ENCODE results near the gene TRIM56. TPM values are rescaled to one million over a fixed set of nuclear protein-coding genes. Genes with fewer than 3 reads are reported as not detected.
A peak's percentile ranks its signal among the peaks of the same experiment; 100 is the strongest.
"Not testable (repeated sequence)": the region's sequence is repeated elsewhere in the genome, so short reads cannot be mapped to it uniquely, and the experiment has no call there.

The TRIM56 gene
- total and polyA plus RNA-seq, 12 donors = 8.3 to 57.3 (median 28.7) TPM

DNA sequence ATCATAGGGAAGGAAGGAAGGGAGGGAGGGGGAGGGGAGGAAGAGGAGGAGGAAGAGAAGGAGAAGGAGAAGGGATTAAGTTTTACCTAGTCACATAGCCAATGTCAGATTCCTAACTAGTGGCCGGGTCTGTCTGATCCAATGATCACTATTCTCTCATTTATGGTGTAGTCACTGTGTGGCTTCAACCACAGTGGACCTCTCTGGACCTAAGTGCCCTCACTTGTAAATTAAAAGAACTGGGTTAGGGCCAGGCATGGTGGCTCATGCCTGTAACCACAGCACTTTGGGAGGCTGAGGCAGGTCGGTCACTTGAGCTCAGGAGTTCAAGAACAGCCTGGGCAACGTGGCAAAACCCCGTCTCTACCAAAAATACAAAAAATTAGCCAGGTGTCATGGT lies 35.0 kb downstream of the TRIM56 start:
- H3K9me3 ChIP-seq (replicated peaks in 1 of 3) = no peaks in the 10 kb centered on the region
- H3K4me3 ChIP-seq = no peak overlapping the region
- H3K36me3 ChIP-seq (replicated peaks in 1 of 2) = no peaks in the 10 kb centered on the region
- no peaks in the 10 kb centered on the region for H3K27me3 ChIP-seq
- intact Hi-C loops (cut with DNase I) = no loop called here
- no peak for TF ChIP-seq POLR2A (IDR thresholded peaks at IDR 0.05)
- TF ChIP-seq, protein P1, sequence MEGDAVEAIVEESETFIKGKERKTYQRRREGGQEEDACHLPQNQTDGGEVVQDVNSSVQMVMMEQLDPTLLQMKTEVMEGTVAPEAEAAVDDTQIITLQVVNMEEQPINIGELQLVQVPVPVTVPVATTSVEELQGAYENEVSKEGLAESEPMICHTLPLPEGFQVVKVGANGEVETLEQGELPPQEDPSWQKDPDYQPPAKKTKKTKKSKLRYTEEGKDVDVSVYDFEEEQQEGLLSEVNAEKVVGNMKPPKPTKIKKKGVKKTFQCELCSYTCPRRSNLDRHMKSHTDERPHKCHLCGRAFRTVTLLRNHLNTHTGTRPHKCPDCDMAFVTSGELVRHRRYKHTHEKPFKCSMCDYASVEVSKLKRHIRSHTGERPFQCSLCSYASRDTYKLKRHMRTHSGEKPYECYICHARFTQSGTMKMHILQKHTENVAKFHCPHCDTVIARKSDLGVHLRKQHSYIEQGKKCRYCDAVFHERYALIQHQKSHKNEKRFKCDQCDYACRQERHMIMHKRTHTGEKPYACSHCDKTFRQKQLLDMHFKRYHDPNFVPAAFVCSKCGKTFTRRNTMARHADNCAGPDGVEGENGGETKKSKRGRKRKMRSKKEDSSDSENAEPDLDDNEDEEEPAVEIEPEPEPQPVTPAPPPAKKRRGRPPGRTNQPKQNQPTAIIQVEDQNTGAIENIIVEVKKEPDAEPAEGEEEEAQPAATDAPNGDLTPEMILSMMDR (IDR thresholded peaks at IDR 0.05) = no peak
- DNase-seq = no peak
- WGBS, 4 donors = 68 to 90% (median 84%) methylated on average over 4 of the region's 4 CpGs
- H3K4me1 ChIP-seq (replicated peaks in 1 of 2) = peaks cover 12 to 22% of the 10 kb centered on the region in 2 donors
- H3K27ac ChIP-seq = no peak overlapping the region

DNA sequence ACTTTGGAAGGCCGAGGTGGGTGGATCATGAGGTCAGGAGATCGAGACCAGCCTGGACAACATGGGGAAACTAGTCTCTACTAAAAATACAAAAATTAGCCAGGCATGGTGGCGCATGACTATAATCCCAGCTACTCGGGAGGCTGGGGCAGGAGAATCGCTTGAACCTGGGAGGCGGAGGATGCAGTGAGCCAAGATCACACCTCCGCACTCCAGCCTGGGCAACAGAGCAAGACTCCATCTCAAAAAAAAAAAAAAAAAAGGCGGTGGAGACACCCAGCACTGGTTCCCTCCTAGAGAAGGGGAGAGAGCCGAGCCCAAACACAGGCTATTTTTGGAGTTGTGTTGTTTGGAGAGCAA lies 36.3 kb downstream of the TRIM56 start:
- H3K36me3 ChIP-seq (replicated peaks in 1 of 2); DNase-seq; H3K27me3 ChIP-seq; intact Hi-C loops (cut with DNase I); H3K9me3 ChIP-seq (replicated peaks in 1 of 3): not testable (repeated sequence)
- Histone ChIP-seq H3K27ac (peak overlapping the region; percentile 55 to 94 (median 79)), H3K4me1 (replicated peaks in 1 of 2) (peaks cover 19 to 30% of the 10 kb centered on the region in 2 donors), H3K4me3 (peak overlapping the region in 1 of 4 donors; percentile 52)
- 62 to 82% (median 70%) methylated on average over 8 to 9 of the region's 9 CpGs for WGBS, 4 donors

DNA sequence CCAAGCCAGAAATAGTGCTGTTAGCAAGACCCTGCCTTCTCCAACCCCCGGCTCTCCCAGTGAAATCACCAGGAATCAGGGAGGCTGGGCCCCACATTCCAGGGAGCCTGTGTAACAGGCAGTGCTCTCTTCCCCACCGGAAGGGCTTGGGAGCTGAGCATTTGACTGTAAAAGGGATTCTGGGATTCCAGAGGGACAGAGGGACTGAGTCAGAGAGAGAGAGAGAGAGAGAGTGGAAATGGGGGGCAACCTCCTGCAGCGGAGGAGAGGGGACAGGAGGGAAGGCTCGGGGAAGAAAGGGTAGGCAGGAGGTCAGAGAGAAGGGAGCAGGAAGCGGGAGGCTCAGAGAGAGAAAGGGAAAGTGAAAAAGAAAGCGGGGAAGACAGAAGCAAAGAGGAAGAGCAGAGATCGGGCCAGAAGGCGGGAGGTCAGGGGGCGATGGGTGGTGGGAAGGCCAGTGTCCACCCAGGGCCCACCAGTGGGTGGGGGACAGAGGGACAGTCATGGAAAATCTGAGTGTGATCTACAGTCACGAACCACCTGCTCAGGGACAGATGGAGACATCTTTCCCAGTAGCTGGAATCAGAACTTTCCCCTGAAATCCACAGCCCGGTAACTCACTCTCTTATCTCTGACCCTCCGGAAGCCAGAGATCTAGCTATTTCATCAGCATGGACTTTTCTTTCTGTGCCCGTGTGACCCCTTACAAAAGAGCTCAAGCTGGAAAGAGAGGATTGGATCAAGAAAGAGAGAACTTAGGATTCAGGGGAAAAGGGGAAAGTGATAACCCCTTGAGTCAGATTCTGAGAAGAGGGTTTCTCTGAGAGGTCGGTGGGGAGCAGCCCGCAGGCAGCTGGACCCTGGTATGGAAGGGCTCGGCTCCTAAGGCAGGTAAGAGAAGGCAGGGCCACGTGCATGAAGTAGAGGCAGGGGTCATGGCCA lies 37.0 kb downstream of the TRIM56 start:
- peak overlapping the region; percentile 55 to 94 (median 79) for H3K27ac ChIP-seq
- no peaks in the 10 kb centered on the region for H3K9me3 ChIP-seq (replicated peaks in 1 of 3)
- 13 to 18% (median 16%) methylated on average over 17 of the region's 17 CpGs for WGBS, 4 donors
- intact Hi-C loops (cut with DNase I) = no loop called here
- peak; percentile 25 to 63 for TF ChIP-seq POLR2A (IDR thresholded peaks at IDR 0.05)
- TF ChIP-seq, protein P1 (IDR thresholded peaks at IDR 0.05) = no peak
- peaks cover 24 to 36% of the 10 kb centered on the region in 2 donors for H3K4me1 ChIP-seq (replicated peaks in 1 of 2)
- no peaks in the 10 kb centered on the region for H3K36me3 ChIP-seq (replicated peaks in 1 of 2)
- no peaks in the 10 kb centered on the region for H3K27me3 ChIP-seq
- H3K4me3 ChIP-seq = peak overlapping the region in 2 of 4 donors; percentile 52 to 53
- peak; percentile 40 to 87 (median 78) for DNase-seq

DNA sequence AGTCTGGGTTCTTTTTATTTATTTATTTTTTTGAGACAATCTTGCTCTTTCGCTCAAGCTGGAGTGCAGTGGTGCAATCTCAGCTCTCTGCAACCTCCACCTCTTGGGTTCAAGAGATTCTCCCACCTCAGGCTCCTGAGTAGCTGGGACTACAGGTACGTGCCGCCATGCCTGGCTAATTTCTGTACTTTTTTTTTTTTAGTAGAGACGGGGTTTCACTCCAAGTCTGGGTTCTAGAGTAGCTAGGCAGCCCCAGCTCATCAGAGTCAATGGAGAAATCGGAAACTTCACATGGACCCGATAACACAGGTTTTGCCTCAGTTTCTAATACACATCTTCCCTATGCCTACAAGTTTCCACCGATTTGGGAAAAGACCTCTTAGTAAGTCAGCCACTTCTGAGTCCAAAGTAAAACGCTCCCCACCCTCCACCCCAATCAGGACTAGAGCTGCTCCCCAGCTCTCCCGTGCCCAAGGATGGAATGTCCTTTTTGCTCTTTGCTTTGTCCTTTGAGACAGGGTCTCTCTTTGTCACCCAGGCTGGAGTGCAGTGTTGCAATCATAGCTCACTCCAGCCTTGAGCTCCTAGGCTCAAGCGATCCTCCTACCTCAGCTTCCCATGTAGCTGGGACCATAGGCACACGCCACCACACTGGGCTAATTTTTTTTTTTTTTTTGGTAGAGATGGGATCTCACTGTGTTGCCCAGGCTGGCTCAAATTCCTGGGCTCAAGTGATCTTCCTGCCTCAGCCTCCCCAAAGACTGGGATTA lies 37.8 kb downstream of the TRIM56 start:
- 91 to 94% (median 93%) methylated on average over 11 of the region's 11 CpGs for WGBS, 4 donors
- H3K27me3 ChIP-seq = no peaks in the 10 kb centered on the region
- TF ChIP-seq POLR2A (IDR thresholded peaks at IDR 0.05) = no peak
- TF ChIP-seq, protein P1 (IDR thresholded peaks at IDR 0.05) = no peak
- H3K36me3 ChIP-seq (replicated peaks in 1 of 2) = no peaks in the 10 kb centered on the region
- peak overlapping the region; percentile 55 to 94 (median 79) for H3K27ac ChIP-seq
- H3K4me1 ChIP-seq (replicated peaks in 1 of 2) = peaks cover 24 to 40% of the 10 kb centered on the region in 2 donors
- no peak for DNase-seq
- peak overlapping the region in 2 of 4 donors; percentile 52 to 53 for H3K4me3 ChIP-seq
- H3K9me3 ChIP-seq (replicated peaks in 1 of 3) = no peaks in the 10 kb centered on the region
- intact Hi-C loops (cut with DNase I) = no loop called here

Data from adrenal gland (tissue), 12 donors.